HUES48 (cell line): ENCODE data around the gene RSPRY1.

Experiments used
- H3K27ac ChIP-seq: one replicate; pipeline ENCODE4 v1.7.0; 2013; ENCODE audit warnings: low read depth, low read length, inconsistent platforms
- H3K27me3 ChIP-seq: 2 replicates; pipeline ENCODE4 v1.6.1; 2013; ENCODE audit warnings: mild to moderate bottlenecking, low read length; ENCODE audit not compliant: control insufficient read depth, insufficient read depth
- H3K36me3 ChIP-seq: 2 replicates; pipeline ENCODE4 v1.6.1; 2013; ENCODE audit warnings: low read length; ENCODE audit not compliant: control insufficient read depth, insufficient read depth
- H3K4me1 ChIP-seq: 2 replicates; pipeline ENCODE4 v1.6.1; 2013; ENCODE audit warnings: mild to moderate bottlenecking, low read length; ENCODE audit not compliant: control insufficient read depth, insufficient read depth
- H3K4me3 ChIP-seq: 2 replicates; pipeline ENCODE4 v1.5.1; 2013; ENCODE audit warnings: mild to moderate bottlenecking, low read depth, low read length
- H3K9ac ChIP-seq: 2 replicates; pipeline ENCODE4 v1.6.1; 2013; ENCODE audit warnings: mild to moderate bottlenecking, low read depth, low read length, moderate library complexity
- H3K9me3 ChIP-seq: 2 replicates; pipeline ENCODE4 v1.6.1; 2013; ENCODE audit warnings: low read length; ENCODE audit not compliant: control insufficient read depth, insufficient read depth

RSPRY1 gene

GRCh38 chr16:57153841-57154240 lies 32.3 kb upstream of the RSPRY1 start:
- Histone ChIP-seq H3K9ac (no peak overlapping the region), H3K27ac (no peak overlapping the region), H3K27me3 (no peaks in the 10 kb centered on the region), H3K4me3 (no peak overlapping the region), H3K36me3 (peaks cover 64% of the 10 kb centered on the region), H3K4me1 (peaks cover 16% of the 10 kb centered on the region; the same call in 1 of the 2 replicates), H3K9me3 (no peaks in the 10 kb centered on the region)

- Histone ChIP-seq H3K36me3 (peaks cover 79% of the 10 kb centered on the region), H3K4me1 (peaks cover 23% of the 10 kb centered on the region), H3K9me3 (no peaks in the 10 kb centered on the region), H3K4me3 (no peak overlapping the region), H3K27ac (no peak overlapping the region), H3K27me3 (no peaks in the 10 kb centered on the region), H3K9ac (no peak overlapping the region)
Measured at GRCh38 chr16:57155702-57156350, 30.3 kb upstream of the RSPRY1 start.

GRCh38 chr16:57156351-57156703 lies 29.8 kb upstream of the RSPRY1 start:
- Histone ChIP-seq H3K9ac (no peak overlapping the region), H3K27me3 (no peaks in the 10 kb centered on the region), H3K4me1 (peaks cover 18% of the 10 kb centered on the region), H3K4me3 (no peak overlapping the region), H3K9me3 (no peaks in the 10 kb centered on the region), H3K36me3 (peaks cover 84% of the 10 kb centered on the region), H3K27ac (no peak overlapping the region)

GRCh38 chr16:57157533-57157932 lies 28.6 kb upstream of the RSPRY1 start:
- H3K36me3 ChIP-seq = peaks cover 88% of the 10 kb centered on the region

GRCh38 chr16:57159447-57159846 lies 26.7 kb upstream of the RSPRY1 start:
- H3K4me1 ChIP-seq = peaks cover 9% of the 10 kb centered on the region; the same call in 1 of the 2 replicates
- no peaks in the 10 kb centered on the region for H3K9me3 ChIP-seq
- peak overlapping the region; percentile 60 for H3K27ac ChIP-seq
- no peaks in the 10 kb centered on the region for H3K27me3 ChIP-seq
- peaks cover 86% of the 10 kb centered on the region for H3K36me3 ChIP-seq
- H3K9ac ChIP-seq = no peak overlapping the region
- H3K4me3 ChIP-seq = no peak overlapping the region

More at GRCh38 chr16:57157533-57157932, 28.6 kb upstream of the RSPRY1 start:
- Histone ChIP-seq H3K4me1 (peaks cover 9% of the 10 kb centered on the region; the same call in 1 of the 2 replicates), H3K4me3 (no peak overlapping the region), H3K27me3 (no peaks in the 10 kb centered on the region), H3K9ac (no peak overlapping the region), H3K27ac (no peak overlapping the region), H3K9me3 (no peaks in the 10 kb centered on the region)

GRCh38 chr16:57163842-57164241 lies 22.3 kb upstream of the RSPRY1 start:
- H3K27ac ChIP-seq = no peak overlapping the region
- H3K36me3 ChIP-seq = peaks cover 79% of the 10 kb centered on the region
- H3K9me3 ChIP-seq = no peaks in the 10 kb centered on the region
- no peak overlapping the region for H3K4me3 ChIP-seq
- H3K27me3 ChIP-seq = no peaks in the 10 kb centered on the region
- peaks cover 9% of the 10 kb centered on the region; the same call in 1 of the 2 replicates for H3K4me1 ChIP-seq
- no peak overlapping the region for H3K9ac ChIP-seq

- H3K4me3 ChIP-seq = no peak overlapping the region
- peaks cover 84% of the 10 kb centered on the region for H3K36me3 ChIP-seq
- no peaks in the 10 kb centered on the region for H3K27me3 ChIP-seq
- no peak overlapping the region for H3K9ac ChIP-seq
- H3K9me3 ChIP-seq = no peaks in the 10 kb centered on the region
- no peaks in the 10 kb centered on the region for H3K4me1 ChIP-seq
- no peak overlapping the region for H3K27ac ChIP-seq
Measured at GRCh38 chr16:57165483-57165882, 20.6 kb upstream of the RSPRY1 start.

- Histone ChIP-seq H3K4me1 (no peaks in the 10 kb centered on the region), H3K36me3 (peaks cover 82% of the 10 kb centered on the region), H3K9ac (no peak overlapping the region), H3K27me3 (no peaks in the 10 kb centered on the region), H3K9me3 (no peaks in the 10 kb centered on the region), H3K4me3 (no peak overlapping the region), H3K27ac (no peak overlapping the region)
Measured at GRCh38 chr16:57165938-57166337, 20.2 kb upstream of the RSPRY1 start.

- no peaks in the 10 kb centered on the region for H3K27me3 ChIP-seq
- H3K27ac ChIP-seq = no peak overlapping the region
- peaks cover 82% of the 10 kb centered on the region for H3K36me3 ChIP-seq
- H3K9me3 ChIP-seq = no peaks in the 10 kb centered on the region
- H3K9ac ChIP-seq = no peak overlapping the region
- no peaks in the 10 kb centered on the region for H3K4me1 ChIP-seq
- no peak overlapping the region for H3K4me3 ChIP-seq
Measured at GRCh38 chr16:57166451-57166850, 19.7 kb upstream of the RSPRY1 start.

- peaks cover 86% of the 10 kb centered on the region for H3K36me3 ChIP-seq
- no peaks in the 10 kb centered on the region for H3K4me1 ChIP-seq
- H3K4me3 ChIP-seq = no peak overlapping the region
- no peaks in the 10 kb centered on the region for H3K9me3 ChIP-seq
- H3K9ac ChIP-seq = no peak overlapping the region
- H3K27ac ChIP-seq = no peak overlapping the region
- no peaks in the 10 kb centered on the region for H3K27me3 ChIP-seq
Measured at GRCh38 chr16:57166951-57167350, 19.2 kb upstream of the RSPRY1 start.

- Histone ChIP-seq H3K4me1 (no peaks in the 10 kb centered on the region), H3K27me3 (no peaks in the 10 kb centered on the region), H3K4me3 (no peak overlapping the region), H3K9ac (no peak overlapping the region), H3K27ac (no peak overlapping the region), H3K9me3 (no peaks in the 10 kb centered on the region), H3K36me3 (peaks cover 86% of the 10 kb centered on the region)
Measured at GRCh38 chr16:57167538-57167937, 18.6 kb upstream of the RSPRY1 start.
